RKO (cell line): ENCODE measurements around the gene EFL1.

Experiments
- DNase-seq: peaks from one replicate; pipeline ENCODE4 v3.0.0-alpha.2; 2016; ENCODE audit warnings: low spot score

Gene EFL1

DNA sequence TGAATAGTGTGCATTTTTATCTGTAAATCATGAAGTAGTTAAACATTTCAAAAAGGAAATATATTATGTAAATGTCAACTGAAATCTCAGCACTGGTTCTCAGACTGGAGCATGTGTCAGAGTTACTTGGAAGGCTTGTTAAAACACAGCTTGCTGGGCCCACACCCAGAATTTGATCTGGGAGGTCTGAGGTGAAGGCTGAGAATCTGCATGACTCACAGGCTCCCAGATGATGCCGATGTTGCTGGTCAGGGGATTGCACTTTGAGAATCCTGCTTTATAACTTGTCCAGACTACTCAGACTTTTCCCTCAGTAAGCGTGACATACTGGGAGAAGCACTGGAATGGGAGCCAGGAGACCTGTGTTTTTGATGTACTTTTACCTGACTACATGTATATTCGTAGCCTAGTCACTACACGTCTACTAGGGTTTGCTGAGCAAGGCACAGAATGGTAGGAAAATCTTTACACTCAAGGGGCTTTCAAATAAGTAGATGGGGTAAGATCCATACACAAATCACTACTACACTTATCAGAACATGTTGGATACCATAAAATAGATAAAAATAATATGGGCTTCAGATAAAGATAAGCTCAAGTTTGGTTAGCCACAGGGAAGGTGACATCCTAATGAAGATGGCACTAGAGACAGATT lies 139.7 kb downstream of the EFL1 start:
- DNase-seq, result peak; percentile 52

DNA sequence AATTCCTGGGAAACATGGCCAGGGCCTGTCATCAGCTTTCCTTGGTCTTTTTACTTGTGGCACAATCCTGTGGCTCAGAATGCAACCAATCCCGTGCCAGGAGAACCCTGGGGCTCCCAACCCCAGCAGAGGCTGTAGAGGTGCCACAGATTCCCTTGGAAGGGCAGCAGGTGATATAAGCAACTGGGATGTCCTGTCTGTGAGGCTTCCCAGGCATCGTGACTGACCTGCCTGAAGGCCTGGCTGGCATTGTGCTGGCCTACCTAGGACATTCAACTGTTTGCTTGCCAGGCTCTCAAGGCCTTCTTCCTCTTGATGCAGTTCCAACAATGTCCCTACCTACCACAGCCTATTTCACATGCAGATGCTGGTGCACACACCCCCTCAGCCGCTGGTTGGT lies 144.5 kb downstream of the EFL1 start:
- no peak for DNase-seq

DNA sequence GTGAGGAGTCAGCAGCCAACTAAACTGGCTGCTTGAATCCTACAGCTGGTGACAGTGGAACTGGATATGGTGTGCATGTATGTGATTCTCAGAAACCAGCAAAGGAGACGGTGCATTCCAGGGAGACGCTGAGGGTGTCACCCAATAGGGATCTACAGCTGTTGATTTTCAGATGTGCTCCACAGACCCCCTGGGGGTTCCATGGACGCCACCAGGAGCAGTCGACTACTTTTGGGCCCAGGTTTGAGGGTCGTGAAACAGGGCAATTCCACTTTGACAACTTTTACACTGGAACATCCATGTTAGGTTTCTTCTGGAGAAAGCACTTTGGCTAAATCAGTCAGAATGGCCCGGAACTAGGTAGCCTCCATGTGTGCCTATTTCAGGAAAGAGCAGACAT lies 145.2 kb downstream of the EFL1 start:
- DNase-seq, result no peak

DNA sequence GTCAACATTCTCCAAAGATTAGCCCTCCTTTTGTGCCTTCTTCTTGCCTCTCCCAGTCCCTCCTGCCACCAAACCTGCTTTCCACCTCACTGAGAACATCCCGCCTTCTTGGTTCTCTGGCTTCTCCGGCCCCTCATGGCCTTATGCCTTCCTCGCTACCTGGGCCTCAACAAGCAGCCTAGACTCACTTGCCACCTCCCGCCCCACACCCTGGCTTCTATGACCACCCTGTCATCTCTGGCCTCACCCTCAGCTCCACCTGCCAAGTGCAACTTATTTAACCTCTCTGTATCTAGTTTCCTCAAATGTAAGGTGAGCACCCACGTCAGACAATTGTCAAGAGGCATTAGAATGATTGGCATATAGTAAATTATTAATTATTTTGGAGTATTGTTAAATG lies 147.9 kb downstream of the EFL1 start:
- no peak for DNase-seq

DNA sequence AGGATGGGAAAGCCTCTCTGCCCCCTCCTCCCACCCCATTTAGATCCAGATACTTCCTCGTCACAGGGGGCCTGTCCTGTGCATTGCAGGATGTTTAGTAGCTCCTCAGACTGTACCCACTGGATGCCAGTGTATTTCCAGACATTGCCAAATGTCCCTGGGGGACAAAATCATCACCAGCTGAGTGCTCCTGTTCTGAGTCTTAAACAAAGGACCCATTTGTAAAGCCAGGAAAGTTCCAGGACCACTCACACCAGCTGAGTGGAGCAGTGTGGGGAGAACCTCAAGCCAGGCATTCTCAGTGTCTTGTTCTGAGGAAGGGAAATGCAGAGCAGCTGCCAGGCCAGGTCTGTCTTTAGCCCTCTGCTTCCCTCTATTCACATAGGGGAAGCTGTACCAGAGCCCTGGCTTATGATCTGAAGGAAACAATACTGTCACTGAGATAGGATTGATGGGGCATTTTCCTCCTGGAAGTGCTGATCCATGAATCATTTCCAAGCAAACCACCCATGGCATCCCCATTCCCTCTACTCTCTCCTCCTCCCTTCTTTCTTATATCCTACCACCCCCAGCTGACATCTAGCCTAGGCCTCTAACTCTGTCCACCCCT lies 149.3 kb downstream of the EFL1 start:
- no peak for DNase-seq

DNA sequence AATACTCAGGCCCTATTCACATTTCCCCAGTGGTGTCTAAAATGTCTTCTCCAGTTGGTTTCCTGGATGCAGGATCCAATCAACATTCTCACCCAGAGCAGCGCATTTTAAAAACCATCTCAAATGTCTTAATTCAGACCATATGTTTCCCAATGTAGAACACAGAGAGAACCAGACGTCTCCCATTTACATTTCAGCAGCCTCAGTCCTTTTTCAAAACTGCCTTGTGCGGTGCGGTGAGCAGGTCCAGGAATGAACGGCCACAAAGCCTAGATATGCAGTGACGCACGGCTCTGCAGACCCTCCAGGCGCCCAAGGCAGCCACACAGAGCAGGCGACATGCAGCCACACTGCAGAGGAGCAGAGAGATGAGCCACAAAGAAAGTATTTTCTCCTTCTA lies 150.6 kb downstream of the EFL1 start:
- no peak for DNase-seq

DNA sequence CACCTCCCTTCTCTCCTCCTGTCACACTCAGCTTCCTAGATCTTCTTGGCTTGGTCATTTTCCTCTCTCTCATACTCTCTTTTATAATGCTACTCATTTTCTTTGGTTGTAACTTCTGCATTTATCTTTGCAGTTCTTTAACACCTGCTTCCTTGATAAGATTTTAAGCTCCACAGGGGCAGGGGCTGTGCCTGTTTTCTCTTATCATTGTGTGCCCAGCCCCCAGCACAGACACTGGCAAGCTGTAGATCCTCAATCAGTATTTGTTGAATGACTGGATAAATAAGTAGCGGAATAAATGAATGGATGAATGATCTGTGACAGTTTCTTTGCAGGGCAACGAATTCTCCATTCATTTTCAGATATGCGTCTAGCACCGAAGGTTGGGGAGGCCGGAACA lies 152.4 kb downstream of the EFL1 start:
- no peak for DNase-seq

DNA sequence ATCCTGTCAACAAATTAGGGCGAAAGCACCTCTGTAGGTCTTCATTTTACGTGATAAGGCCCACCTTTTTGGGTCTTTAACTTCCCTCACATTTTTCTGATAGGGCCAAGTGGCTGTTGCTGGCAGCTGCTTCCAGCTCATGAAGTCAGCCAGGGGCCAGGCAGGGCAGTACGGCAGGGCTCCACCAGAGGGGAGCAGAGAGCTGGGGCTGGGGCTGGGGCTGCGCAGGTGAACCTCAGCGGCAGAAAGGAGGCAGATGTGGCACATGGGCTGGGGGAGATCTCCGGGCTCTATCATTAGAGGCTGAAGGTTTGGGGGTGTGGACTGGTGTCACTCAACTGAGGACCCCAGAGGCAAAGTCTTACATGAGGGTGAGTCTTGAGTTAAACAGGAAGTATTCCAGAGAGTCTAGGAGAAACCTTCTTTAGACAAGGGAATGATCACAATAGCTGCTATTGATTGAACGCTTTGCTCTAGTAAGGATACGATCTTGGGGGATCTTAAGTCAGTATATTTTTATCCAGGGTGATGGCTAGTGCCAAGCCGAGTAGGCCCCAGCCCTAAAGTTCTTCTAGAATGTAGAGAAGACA lies 153.9 kb downstream of the EFL1 start:
- DNase-seq, result peak; percentile 37

DNA sequence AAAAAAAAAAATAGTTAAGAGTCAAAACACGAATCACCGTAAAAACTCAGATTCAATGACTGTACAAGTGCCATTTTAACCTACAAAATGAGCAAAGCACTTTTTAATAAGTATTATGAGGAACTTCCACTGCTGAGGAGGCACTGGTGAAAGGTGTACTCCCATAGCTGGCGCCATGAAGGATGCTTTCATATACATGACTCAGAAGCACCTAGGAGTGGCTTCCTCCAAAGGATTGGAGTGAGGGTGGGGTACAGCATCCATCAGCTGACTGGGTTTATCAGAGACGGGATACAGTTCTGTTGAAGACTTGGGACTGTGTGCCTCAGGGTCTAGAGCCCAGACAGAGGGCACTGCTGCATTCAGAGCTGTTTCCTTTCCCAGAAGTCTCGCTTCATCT lies 155.9 kb downstream of the EFL1 start:
- DNase-seq, result no peak

DNA sequence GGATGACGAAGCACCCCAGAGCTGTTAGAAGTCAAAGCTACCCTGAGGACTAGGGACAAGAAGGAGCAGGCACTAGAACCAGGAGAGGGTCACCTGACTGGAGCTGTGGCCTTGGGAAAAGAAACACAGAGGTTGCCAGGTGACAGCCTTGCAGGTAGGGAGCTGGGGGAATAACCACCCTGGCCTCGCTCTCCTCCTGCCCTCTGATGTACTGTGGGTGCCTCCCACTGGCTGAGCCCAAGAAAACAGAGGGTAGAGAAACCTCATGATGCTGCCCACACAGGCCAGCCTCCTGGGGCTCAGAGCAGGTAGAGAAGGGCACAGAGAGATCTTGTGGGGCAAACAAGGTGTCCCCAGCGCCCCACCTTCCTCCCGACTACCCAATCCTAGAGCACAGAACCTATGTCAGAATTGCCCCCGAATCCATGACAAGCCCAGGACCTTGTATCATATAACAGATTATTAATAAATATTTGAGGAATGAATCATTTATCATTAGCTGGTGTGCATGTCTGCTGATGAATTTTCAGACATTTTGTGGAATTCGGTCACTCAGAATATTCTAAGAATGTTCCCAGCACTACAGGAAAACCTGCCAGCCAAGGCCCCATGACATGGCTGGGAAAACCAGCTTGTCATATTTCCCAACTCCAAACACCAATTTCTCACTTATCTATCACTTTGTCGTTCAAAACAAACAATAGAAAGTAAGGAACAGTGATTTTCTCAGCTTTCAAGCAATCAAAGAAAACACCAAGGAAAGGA lies 156.9 kb downstream of the EFL1 start:
- no peak for DNase-seq

DNA sequence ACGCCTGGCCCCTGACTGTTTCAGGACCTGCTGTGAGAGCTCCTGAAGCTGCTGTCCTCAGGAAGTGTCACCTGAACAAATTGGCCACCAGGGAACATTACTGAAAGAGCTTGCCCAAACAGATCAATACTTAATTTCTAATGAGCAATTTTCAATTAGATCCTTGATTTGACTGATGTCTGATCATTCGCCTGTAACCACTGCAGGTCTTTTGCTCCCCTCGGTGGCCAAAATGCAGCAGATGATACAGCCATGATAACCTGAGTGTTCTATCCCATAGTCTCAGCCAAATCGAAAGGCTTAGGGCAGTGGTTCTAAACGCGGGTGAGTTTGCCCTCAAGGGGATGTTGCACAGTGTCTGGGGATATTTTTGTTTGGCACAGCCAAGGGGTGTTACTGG lies 159.1 kb downstream of the EFL1 start:
- DNase-seq, result no peak

DNA sequence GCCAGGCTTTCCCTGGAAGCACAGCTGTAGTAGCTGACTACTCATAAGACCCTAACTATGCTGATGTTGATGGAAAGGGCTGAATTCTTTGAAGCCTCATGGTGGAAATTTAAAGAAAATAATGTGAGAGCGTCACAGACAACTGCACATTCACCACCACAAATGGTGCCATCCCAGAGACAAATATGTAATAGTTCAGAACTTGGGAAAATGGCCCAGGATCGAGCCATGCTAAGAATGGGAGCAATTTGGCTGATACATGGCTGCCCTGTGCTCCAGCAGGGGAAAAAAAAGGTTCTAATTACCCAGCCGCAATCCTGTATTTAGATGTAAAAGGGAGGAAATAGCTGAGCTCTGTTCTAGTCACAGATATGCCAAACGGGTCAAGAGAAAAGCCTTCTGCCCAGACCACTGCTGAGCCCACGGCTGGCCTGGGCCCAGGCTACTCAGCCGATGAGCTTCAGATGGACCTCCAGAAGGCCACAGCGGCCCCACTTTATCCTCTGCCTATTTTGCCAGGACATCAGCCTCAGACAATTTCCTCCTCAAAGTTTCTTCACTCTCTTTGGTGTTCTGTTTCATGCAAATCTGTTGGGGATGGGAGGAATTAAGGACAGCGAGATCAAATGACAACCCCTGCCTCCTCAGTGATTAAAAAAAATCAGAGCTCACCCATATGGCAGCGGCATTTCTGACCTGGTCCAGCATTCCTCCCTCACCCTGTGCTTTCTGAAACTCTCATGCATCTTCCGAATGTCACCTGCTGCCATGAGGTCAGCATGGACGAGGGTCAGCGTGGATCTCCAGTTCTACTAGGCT lies 162.2 kb downstream of the EFL1 start:
- no peak for DNase-seq

DNA sequence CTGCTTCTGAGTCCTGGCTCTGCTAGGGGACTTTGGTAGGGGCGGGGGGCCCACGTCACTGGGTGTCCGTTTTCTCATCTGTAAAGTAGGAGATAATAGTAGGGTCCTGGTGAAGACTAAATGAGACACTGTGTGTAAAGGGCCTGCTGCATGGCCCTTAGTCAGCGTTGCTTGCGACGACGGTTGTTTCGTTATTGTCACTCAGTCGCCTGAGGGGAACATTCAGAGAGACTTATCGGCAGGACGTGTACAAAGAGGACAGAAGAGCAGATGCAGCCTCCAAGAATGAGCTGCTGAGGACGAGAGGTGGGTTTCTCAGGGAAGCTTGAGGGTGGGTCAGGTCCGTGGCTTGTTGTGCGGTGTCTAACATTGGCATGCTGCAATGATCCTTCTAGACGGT lies 163.9 kb downstream of the EFL1 start:
- no peak for DNase-seq

DNA sequence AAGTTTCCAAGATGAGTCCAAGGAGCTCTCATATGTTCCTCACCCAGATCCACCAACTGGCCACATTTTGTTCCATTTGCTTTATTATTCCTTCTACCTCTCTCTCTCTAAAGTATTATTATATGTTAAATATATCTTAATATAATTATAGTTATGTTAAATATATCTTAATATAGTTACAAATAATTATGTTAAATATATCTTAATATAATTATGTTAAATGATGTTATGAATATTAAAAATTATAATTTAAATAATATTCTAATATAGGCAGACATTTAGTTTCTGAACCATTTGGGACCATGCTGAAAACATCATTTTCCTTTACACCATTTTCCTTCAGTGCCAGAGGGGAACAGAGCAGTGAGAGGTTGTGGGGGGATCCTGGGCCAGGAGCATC lies 166.7 kb downstream of the EFL1 start:
- DNase-seq, result no peak

DNA sequence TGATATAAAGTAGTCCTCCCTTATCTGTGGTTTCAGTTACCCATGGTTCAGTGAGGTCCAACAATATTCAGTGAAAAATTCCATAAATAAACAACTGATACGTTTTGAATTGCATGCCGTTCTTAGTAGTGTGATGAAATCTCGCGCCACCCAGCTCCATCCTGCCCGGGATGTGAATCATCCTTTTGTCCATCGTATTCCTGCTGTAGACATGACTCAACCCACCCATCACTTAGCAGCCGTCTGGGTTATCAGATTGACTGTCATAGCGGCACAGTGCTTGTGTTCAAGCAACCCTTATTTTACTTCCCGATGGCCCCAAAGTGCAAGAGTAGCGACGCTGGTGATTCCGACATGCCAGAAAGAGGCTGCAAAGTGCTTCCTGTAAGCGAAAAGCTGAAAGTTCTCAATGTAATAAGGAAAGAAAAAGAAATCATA lies 168.7 kb downstream of the EFL1 start:
- DNase-seq, result peak; percentile 92

DNA sequence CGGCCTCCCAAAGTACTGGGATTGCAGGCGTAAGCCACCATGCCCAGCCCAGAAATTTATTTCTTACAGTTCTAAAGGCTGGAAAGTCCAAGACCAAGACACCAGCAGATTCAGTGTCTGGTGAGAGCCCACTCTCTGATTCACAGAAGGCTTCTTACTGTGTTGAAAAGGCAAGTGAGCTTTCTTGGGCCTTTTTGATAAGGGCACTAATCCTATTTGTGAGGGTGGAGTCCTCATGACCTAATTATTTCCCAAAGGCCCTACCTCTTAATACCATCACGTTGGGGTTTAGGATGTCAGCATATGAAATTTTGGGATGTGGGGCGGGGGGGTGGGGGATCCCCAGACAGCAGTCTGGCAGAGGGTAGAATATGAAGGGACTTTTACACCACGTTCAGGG lies 169.2 kb downstream of the EFL1 start:
- DNase-seq, result no peak

DNA sequence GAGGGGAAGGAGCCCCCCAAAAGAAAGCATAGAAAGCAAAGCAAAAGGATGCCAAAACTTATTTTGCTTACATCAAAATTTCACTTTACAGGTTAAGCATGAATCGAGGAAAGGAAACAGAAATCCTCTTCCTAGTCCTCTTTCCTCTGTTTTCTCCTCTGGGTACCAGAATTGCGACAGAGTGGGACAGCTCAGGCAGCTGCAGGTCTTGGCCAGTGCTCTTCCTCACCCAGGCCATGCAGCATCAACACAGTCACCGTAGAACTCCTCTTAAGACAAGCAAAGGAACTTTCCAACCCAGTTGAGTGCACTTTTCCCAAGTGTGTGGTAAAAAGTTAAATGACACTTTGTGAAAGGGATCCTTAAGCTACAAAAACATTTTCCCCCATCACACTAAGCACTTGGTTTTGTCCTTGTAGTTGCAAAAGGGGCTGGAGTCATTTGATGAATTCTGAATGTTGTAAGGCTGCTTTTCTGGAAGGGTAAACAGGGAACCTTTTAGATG lies 170.8 kb downstream of the EFL1 start:
- no peak for DNase-seq

DNA sequence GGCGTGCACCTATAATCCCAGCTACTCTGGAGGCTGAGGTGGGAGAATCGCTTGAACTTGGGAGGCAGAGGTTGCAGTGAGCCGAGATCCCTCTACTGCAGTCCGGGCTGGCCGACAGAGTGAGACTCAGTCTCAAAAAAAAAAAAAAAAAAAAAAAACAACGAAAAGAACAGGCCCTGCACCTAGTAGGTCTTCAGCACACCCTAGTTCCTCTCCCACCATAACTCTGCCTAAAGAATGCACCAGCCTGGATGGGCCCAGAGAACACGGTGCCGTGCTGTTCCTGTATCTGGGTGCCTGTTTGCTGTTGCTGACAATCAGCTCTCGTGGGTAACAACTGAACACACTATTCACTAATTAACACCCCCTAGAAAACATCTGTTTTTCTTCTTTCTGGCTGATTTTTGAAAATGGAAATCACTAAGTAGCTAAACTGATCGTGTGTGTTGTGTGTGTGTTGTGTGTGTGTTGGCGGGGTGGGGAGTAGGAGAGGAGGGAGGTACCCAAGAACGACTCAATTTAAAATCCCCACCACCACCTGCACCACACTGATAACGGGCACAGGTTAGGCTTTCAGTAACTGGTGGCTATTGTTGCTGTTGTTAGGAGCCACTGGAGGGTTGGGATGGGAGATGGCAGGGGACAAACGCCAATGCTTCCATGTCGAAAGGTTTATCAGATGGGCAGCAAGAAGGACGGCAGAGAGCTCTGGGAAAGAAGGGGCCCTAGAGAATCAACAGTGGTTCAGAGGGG lies 176.1 kb downstream of the EFL1 start:
- no peak for DNase-seq

DNA sequence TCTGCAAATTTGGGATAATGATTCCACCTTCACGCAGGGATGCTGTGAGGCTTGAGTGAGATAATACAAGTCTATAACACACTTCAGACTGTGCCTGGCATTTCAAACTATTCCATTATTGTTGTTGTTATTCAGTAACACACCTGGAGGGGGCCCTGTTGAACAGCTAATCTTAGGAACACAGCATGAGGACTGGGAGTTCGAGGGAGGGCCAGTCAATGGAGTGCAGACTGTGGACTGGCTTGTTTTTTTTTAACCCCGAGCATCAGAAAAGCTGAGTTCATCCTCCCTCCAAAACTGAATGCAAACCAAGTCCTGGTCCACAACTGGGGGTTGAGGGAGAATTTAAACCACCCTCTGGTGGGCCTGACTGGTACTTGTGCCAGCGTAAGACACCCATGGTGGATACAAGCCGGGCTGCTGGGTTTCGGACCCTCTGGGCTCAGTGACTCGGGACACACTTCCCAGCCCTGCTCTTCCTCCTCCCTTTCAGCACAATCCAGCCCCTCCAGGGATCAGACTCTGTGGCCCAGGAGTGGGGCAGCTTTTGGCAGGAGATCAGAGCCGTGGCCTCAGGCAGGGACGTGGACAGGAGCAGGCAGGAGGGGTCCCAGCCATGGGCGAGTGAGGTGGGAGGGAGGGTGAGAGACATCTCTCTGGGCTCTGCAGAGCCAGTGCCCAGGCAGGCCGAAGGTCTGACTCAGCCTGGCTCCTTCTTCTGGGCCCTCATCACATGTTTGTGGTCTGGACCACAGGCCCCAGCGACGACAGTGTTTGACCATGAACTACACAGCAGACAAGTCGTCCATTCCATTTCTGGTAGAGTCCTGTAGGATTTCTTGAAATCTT lies 180.4 kb downstream of the EFL1 start:
- peak; percentile 12 for DNase-seq

DNA sequence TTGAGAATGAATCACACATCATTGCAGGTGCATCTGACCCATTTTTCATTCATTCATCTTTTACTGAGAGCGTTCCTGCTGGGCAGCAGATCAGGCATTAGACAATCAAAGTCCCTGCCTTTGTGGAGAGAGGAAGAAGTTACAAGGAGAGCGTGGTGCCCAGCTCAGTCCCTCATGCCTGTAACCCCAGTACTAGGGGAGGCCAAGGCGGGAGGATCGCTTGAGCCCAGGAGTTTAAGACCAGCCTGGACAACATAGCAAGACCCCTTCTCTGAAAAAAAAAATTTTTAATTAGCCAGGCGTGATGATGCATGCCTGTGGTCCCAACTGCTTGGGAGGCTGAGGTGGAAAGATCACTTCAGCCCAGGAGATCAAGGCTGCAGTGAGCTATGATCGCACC lies 181.8 kb downstream of the EFL1 start:
- no peak for DNase-seq
